ENCODE measurements around the gene NEUROG2. TPM values are rescaled to one million over a fixed set of nuclear protein-coding genes. Genes with fewer than 3 reads are reported as not detected.
"Not testable (repeated sequence)": the region's sequence is repeated elsewhere in the genome, so short reads cannot be mapped to it uniquely, and the experiment has no call there.

The NEUROG2 gene
- total RNA-seq, 2 donors from 2014 or later = not detected

DNA sequence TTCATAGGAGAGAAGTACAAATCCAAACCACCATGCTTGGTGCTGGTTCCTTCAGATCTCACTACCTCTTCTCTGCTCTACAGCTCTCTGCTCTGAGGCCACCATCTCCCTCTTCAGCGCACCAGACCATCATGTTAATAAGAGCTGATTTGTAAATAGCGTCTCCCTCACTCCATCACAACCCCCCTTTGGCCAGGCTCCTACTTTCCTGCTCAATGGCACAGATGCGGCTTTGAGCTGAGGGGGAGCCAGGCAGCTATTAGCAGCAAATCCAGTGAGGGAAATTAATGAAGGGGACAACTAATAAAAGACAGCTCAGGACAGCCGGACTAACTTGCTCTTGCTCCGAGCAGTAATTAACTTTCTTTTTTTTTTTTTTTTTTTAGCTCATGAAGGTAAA lies 13.1 kb downstream of the NEUROG2 start:
- no peaks in the 10 kb centered on the region for H3K4me1 Mint-ChIP-seq

GRCh38 chr4:112492321-112492720 lies 23.7 kb downstream of the NEUROG2 start:
- DNase-seq (no peak), ATAC-seq (no peak)
- H3K27me3 Mint-ChIP-seq = peaks cover 10% of the 10 kb centered on the region
- H3K27ac Mint-ChIP-seq = no peak overlapping the region
- H3K9me3 ChIP-seq (ENCODE audit: control insufficient read depth, low read length, poor library complexity, severe bottlenecking) = no peaks in the 10 kb centered on the region
- H3K36me3 Mint-ChIP-seq (ENCODE audit: low read depth) = no peaks in the 10 kb centered on the region
- H3K4me3 Mint-ChIP-seq = no peak overlapping the region
- H3K4me1 Mint-ChIP-seq = no peaks in the 10 kb centered on the region

More for the DNA sequence above, 13.1 kb downstream of the NEUROG2 start:
- no peak for ATAC-seq
- no peak overlapping the region for H3K4me3 Mint-ChIP-seq
- H3K27ac Mint-ChIP-seq = no peak overlapping the region
- no peaks in the 10 kb centered on the region for H3K36me3 Mint-ChIP-seq (ENCODE audit: low read depth)
- DNase-seq = no peak
- H3K9me3 ChIP-seq (ENCODE audit: control insufficient read depth, low read length, poor library complexity, severe bottlenecking) = no peaks in the 10 kb centered on the region
- H3K27me3 Mint-ChIP-seq = peaks cover 57% of the 10 kb centered on the region

DNA sequence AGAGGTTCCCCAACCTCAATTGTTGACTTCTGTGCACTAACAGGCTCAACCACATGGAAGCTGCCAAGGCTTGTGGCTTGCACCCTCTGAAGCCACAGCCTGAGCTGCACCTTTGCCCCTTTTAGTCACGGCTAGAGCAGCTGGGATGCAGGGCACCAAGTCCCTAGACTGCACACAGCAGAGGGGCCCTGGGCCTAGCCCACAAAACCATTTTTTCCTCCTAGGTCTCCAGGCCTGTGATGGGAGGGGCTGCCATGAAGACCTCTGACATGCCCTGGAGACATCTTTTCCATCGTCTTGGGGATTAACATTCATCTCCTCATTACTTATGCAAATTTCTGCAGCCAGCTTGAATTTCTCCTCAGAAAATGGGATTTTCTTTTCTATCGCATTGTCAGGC lies 25.2 kb downstream of the NEUROG2 start:
- not testable (repeated sequence) for ATAC-seq, H3K4me1 Mint-ChIP-seq

DNA sequence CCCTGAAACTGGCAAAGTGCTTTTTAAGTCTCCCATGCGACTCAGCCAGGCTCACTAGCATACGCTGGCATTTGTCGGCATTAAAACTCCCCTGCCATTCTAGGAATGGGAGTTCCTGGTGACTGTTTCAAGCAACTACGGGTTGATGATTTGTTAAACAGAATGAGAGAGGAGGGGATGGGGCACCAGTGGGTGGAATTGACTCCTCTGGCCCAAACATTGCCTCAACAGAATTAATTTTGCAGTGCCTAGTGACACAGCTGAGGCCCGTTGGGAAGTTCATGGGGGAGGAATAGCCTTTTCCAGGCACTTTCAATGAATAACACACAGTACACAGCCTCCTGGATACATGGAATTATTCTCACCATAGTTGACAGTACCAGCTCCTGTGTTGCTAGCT lies 30.1 kb downstream of the NEUROG2 start:
- no peak overlapping the region for H3K4me3 Mint-ChIP-seq
- peaks cover 12% of the 10 kb centered on the region for H3K27me3 Mint-ChIP-seq
- no peaks in the 10 kb centered on the region for H3K36me3 Mint-ChIP-seq (ENCODE audit: low read depth)
- no peaks in the 10 kb centered on the region for H3K4me1 Mint-ChIP-seq
- no peaks in the 10 kb centered on the region for H3K9me3 ChIP-seq (ENCODE audit: control insufficient read depth, low read length, poor library complexity, severe bottlenecking)
- DNase-seq (no peak), ATAC-seq (no peak)
- no peak overlapping the region for H3K27ac Mint-ChIP-seq

More for the DNA sequence above, 25.2 kb downstream of the NEUROG2 start:
- not testable (repeated sequence) for H3K27ac Mint-ChIP-seq; H3K4me3 Mint-ChIP-seq; H3K9me3 ChIP-seq (ENCODE audit: control insufficient read depth, low read length, poor library complexity, severe bottlenecking); H3K36me3 Mint-ChIP-seq (ENCODE audit: low read depth); DNase-seq
- peaks cover 14% of the 10 kb centered on the region for H3K27me3 Mint-ChIP-seq

DNA sequence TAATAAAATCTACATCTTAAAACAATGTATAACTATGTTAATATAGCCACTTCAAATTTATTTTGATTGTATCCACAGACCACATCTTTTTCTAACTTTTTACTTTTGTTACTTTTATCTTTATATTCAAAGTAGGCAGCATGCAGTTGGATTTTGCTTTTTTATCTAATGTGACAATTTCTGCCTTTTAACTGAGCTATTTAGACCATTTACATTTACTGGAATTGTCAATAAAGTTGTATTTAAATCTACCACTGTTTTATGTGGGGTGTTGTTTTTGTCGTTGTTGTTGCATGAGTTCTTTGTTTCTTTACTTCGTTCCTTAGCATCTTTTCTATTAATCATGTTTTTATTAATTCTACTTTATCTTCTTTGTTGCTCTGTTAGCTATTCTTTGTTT lies 42.0 kb downstream of the NEUROG2 start:
- no peak overlapping the region for H3K27ac Mint-ChIP-seq

DNA sequence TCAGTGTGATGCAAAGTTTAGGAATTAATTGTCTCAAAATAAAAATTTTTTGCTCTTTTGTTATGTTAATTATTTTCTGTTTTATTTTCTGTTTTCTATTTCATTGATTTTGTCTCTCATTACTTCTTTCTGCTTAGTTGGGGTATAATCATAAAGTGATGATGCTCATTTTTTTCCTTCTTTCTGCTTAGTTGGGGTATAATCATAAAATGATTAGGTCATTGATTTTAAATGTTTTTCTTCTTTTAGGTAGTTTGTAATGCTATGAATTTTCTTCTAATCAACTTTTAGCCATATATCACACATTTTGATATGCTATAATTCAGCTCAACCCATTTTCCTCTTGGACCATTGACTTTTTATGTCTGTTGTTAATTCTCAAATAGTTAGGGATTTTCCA lies 43.7 kb downstream of the NEUROG2 start:
- no peak overlapping the region for H3K27ac Mint-ChIP-seq
- no peaks in the 10 kb centered on the region for H3K9me3 ChIP-seq (ENCODE audit: control insufficient read depth, low read length, poor library complexity, severe bottlenecking)
- no peak for ATAC-seq
- H3K36me3 Mint-ChIP-seq (ENCODE audit: low read depth) = no peaks in the 10 kb centered on the region
- H3K4me1 Mint-ChIP-seq = no peaks in the 10 kb centered on the region
- H3K27me3 Mint-ChIP-seq = no peaks in the 10 kb centered on the region
- DNase-seq = no peak
- peak overlapping the region; percentile 16 for H3K4me3 Mint-ChIP-seq

More for the DNA sequence above, 42.0 kb downstream of the NEUROG2 start:
- Mint-ChIP-seq H3K36me3 (ENCODE audit: low read depth) (no peaks in the 10 kb centered on the region), H3K27me3 (no peaks in the 10 kb centered on the region), H3K4me3 (no peak overlapping the region), H3K4me1 (no peaks in the 10 kb centered on the region)
- no peak for DNase-seq
- no peak for ATAC-seq
- H3K9me3 ChIP-seq (ENCODE audit: control insufficient read depth, low read length, poor library complexity, severe bottlenecking) = no peaks in the 10 kb centered on the region

Other genes with a start within 250 kb of the NEUROG2 start
- 10 to 100 TPM; 38.4 to 98.7 TPM for gene TIFA, start 230.3 kb downstream of the NEUROG2 start, total RNA-seq
- 10 to 100 TPM in 1 of 2 donors, 1 to 10 TPM in 1; 7.1 to 18.2 TPM for gene ALPK1, start 218.8 kb downstream of the NEUROG2 start, total RNA-seq
- gene ZGRF1, start 120.7 kb upstream of the NEUROG2 start, total RNA-seq = 1 to 10 TPM; 5.1 to 6.5 TPM
- 10 to 100 TPM; 32.9 to 51.7 TPM for gene LARP7, start 121.0 kb upstream of the NEUROG2 start, total RNA-seq